Measurements from ENCODE around the gene ASRGL1. TPM values are rescaled to one million over a fixed set of nuclear protein-coding genes. Genes with fewer than 3 reads are reported as not detected.

Gene ASRGL1
- total RNA-seq, 1 experiment from 2014 or later, result 31.1 TPM

DNA sequence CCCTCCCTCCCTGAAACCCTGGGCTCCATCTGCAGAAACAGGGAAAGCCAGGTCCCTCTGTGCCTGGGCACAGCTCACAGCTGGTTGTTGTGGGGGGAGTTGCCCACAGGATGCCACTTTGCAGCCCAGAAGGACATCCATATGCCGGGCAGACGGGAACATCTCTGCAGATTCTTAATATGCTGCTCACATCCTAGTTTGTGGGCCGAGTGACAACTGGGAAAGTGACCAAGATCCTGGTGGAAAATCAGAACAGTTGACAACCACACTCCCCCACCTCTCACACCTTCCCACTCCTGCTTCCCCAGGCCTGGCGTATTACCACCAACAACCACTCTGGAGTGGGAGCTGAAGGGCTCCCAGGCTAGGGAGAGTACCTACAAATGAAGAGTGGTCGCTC lies 74.3 kb downstream of the ASRGL1 start:
- H2BK20ac ChIP-seq (ENCODE audit: low read depth, low read length, poor library complexity, severe bottlenecking), result no peak overlapping the region
- H2AK5ac ChIP-seq (ENCODE audit: insufficient read length, low read length), result no peak overlapping the region
- H3K27ac ChIP-seq (ENCODE audit: insufficient read length, low read depth, low read length), result no peak overlapping the region
- no peak overlapping the region for H2BK12ac ChIP-seq (ENCODE audit: insufficient read length, low read depth, low read length)
- H3K4me2 ChIP-seq (ENCODE audit: insufficient read depth, insufficient read length, low read length), result no peak overlapping the region
- TF ChIP-seq, protein P1, sequence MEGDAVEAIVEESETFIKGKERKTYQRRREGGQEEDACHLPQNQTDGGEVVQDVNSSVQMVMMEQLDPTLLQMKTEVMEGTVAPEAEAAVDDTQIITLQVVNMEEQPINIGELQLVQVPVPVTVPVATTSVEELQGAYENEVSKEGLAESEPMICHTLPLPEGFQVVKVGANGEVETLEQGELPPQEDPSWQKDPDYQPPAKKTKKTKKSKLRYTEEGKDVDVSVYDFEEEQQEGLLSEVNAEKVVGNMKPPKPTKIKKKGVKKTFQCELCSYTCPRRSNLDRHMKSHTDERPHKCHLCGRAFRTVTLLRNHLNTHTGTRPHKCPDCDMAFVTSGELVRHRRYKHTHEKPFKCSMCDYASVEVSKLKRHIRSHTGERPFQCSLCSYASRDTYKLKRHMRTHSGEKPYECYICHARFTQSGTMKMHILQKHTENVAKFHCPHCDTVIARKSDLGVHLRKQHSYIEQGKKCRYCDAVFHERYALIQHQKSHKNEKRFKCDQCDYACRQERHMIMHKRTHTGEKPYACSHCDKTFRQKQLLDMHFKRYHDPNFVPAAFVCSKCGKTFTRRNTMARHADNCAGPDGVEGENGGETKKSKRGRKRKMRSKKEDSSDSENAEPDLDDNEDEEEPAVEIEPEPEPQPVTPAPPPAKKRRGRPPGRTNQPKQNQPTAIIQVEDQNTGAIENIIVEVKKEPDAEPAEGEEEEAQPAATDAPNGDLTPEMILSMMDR (conservative IDR thresholded peaks at IDR 0.05), result no peak
- H4K91ac ChIP-seq (ENCODE audit: insufficient read length, low read depth, low read length), result no peak overlapping the region
- no peak overlapping the region for H2BK120ac ChIP-seq (ENCODE audit: low read depth, low read length, poor library complexity, severe bottlenecking)
- H2BK5ac ChIP-seq (ENCODE audit: insufficient read length, low read length), result no peak overlapping the region
- no peak overlapping the region for H3K9ac ChIP-seq (ENCODE audit: extremely low read depth, insufficient read length, low read length)
- Mint-ChIP-seq H3K36me3 (ENCODE audit: insufficient read depth in 1 of 3, low read depth in 3 of 3) (no peaks in the 10 kb centered on the region), H3K9me3 (no peaks in the 10 kb centered on the region), H3K27ac (0 out of 7 replicates have a peak overlapping the region, but pooled peaks of 1 of the 3 experiments have one; percentile 34), H3K4me3 (no peak overlapping the region), H3K27me3 (ENCODE audit: low read depth) (peaks cover 2% of the 10 kb centered on the region), H3K4me1 (peaks cover 0 to 2% of the 10 kb centered on the region in 2 experiments; a peak in 1 of 4 replicates)
- H3T11ph ChIP-seq (ENCODE audit: low read length), result no peak overlapping the region
- no peaks in the 10 kb centered on the region for H4K20me1 ChIP-seq (ENCODE audit: control insufficient read depth, insufficient read depth, insufficient read length)
- no peaks in the 10 kb centered on the region for H3K9me3 ChIP-seq (ENCODE audit: control insufficient read depth, low read depth, low read length)
- H3K18ac ChIP-seq (ENCODE audit: insufficient read length, low read depth, low read length), result no peak overlapping the region
- H3K14ac ChIP-seq (ENCODE audit: insufficient read depth, low read length), result no peak overlapping the region
- no peak overlapping the region for H3K56ac ChIP-seq (ENCODE audit: insufficient read length, low read depth, low read length)
- no peaks in the 10 kb centered on the region for H3K79me1 ChIP-seq (ENCODE audit: insufficient read depth, low read depth, low read length, poor library complexity, severe bottlenecking)
- no peak overlapping the region for H4K8ac ChIP-seq (replicated peaks; ENCODE audit: insufficient read length, low read depth, low read length)
- H3K23ac ChIP-seq (ENCODE audit: insufficient read length, low read depth, low read length), result no peak overlapping the region
- no peak overlapping the region for H2AFZ ChIP-seq (ENCODE audit: low read length)
- no CpG with 5 or more reads among the region's 5 CpGs for WGBS (ENCODE audit: extremely low coverage, insufficient read length, low lambda C conversion rate)
- no peak for DNase-seq
- no peaks in the 10 kb centered on the region for H3K79me2 ChIP-seq (ENCODE audit: insufficient read depth, low read length)
- no peaks in the 10 kb centered on the region for H3K4me1 ChIP-seq (ENCODE audit: insufficient read depth, low read length)
- H3K27me3 ChIP-seq (ENCODE audit: insufficient read depth, low read length), result no peaks in the 10 kb centered on the region
- no peak overlapping the region for H3K4ac ChIP-seq (ENCODE audit: low read depth, low read length)
- no peaks in the 10 kb centered on the region for H3K23me2 ChIP-seq (ENCODE audit: insufficient read length, low read depth, low read length, poor library complexity, severe bottlenecking)
- H4K5ac ChIP-seq (ENCODE audit: insufficient read length, low read depth, low read length), result no peak overlapping the region
- no peak overlapping the region for H2BK15ac ChIP-seq (ENCODE audit: low read depth, low read length)
